Kidney tubule cell (primary cell): ENCODE measurements around the gene OAS1.
A peak's percentile ranks its signal among the peaks of the same experiment; 100 is the strongest.
"Not testable (repeated sequence)": the region's sequence is repeated elsewhere in the genome, so short reads cannot be mapped to it uniquely, and the experiment has no call there.

Source experiments
- DNase-seq: peaks from one replicate; pipeline ENCODE4 v3.0.0-alpha.2; 2018; ENCODE audit warnings: low spot score

Gene OAS1

DNA sequence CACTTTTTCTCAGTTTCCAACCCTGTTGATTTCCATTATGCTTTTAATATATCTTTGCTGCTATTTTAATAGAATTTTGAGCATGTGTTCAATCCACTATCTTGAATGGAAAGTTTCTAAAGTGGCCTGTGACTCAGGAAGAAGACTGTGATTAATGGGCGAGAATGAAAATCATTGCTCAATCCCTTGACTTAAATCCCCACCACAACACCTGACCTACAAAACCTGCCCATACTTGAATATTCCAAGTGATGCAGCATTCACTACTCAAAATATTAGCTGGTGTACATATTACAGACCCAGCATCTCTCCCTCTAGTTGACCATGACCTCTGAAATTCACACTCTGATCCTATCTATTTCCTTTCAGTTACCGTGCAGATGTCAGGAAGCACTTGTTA, 30.2 kb downstream of the OAS1 start:
- no peak for DNase-seq

DNA sequence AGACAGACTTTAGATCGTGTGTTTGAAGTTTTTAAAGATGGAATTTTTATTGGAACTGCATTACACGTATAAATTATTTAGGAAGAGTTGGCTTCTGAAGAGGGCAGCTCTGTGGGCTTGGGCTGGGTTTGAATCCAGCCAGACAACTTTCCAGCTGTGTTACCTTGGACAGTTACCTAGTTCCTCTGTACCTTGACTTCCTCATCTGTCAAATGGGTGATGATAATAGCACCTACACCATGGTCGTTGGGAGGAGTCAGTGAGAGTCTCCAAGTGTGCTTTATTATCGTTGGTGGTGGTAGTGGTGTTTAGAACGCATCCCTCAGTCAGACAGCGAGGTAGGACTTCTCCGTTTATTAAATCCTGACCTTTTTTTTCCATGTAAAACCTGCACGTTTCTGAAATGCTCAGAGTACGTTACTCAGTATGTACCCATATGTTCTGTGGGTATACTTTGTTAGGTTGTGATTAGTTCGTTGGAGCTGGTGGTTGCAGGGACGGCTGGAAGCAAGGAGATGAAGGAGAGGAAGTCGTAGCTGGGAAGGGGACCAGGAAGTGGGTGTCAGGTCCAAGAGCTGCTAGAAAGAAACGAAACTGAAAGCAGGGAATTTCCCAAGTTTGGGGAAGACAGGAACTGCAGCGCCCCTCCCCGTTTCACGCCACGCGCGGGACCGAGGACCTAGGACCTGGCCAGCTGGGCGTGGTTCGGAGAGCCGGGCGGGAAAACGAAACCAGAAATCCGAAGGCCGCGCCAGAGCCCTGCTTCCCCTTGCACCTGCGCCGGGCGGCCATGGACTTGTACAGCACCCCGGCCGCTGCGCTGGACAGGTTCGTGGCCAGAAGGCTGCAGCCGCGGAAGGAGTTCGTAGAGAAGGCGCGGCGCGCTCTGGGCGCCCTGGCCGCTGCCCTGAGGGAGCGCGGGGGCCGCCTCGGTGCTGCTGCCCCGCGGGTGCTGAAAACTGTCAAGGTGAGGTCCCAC, 31.3 kb downstream of the OAS1 start, which contains the start of gene OAS3:
OAS3 (plus strand) TSS at position 734 of the 979 bp plus-strand sequence; CDS start at position 791, 57 bp downstream.
- DNase-seq = peak; percentile 90

DNA sequence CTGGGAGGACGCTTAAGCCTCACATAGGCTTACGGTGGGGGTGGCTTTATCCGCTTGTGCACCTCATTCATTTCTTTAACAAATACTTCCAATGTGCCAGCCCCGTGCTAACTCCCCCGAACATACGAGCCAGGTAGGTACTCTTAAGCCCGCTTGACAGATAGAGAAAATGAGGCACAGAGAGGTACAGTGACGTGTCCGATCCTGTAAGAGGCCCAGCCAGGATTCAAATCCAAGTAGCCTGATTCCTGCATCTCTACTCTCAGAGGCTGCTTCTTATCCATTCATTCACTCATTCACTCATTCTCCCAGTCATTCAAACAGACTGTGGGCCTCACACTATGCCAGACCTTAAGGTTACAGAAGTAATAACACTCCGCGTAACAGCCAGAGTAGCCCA, 32.0 kb downstream of the OAS1 start:
- DNase-seq = peak; percentile 20

DNA sequence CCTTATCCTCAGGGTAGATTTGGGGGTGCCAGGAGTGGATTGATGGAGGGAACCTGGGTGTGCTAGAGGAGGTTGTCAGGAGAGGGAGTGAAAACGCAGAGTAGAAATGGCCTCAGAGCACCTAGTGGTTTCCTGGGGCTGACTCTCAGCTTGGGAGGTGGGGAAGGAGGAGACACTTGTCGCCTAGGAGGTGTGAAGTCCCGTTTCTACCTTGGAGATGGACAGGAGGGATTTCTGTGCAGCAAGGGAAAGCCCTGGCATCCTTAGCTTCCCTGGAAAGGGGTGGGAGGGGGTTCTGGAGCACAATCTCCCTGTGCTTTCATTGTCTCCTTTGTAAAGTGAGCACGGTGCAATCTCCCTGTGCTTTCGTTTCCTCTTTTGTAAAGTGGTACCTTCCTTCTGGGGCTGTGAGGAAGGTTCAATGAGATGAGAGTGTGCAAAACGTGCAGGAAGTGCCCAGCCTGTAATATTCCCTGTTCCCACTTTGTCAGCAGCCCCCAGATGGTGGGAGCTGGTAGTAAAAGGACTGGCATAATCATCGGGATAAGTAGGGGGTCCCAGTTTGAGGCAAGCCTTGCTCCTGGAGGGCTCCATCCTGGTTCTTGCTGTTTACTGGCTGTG, 33.1 kb downstream of the OAS1 start:
- no peak for DNase-seq

DNA sequence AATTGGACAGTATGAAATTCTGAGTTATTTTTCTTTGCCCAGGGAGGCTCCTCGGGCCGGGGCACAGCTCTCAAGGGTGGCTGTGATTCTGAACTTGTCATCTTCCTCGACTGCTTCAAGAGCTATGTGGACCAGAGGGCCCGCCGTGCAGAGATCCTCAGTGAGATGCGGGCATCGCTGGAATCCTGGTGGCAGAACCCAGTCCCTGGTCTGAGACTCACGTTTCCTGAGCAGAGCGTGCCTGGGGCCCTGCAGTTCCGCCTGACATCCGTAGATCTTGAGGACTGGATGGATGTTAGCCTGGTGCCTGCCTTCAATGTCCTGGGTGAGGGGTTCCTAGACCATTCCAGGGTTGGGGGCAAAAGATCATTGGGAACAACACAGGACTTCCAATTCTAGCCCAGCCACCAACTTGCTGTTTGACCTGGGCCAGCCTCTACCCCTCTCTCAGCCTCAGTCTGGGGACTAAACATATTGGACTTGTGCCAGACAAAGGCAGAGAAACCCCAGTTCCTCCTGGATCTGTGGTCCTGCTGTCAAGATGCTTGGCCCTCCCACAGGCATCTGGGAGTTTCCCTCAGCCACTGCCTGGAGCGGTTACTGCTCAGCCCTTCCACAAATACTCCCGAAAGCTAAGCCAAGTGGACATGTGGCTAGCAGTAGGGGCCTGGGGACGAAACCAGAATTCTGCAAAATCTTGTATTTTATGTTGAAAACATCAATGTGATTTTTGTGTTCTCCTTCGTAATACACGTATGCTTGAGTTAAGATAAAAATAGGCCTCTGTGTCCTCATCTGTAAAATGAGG, 35.0 kb downstream of the OAS1 start:
- DNase-seq = no peak

DNA sequence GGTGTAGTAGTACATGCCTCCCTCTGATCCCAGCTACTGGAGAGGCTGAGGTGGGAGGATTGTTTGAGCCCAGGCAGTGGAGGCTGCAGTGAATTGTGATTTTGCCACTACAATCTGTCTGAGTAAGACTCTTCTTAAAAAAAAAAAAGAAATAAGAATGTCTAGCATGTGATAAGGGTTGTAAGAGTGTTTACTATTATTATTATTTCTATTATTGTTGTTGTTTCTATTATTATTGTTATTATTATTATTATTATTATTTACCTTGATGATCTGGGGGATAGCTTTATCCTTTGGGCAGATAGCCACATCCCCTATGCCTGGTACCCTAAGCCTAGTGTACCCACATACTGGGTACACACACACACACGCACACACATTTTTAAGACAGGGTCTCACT, 35.8 kb downstream of the OAS1 start:
- DNase-seq = no peak

DNA sequence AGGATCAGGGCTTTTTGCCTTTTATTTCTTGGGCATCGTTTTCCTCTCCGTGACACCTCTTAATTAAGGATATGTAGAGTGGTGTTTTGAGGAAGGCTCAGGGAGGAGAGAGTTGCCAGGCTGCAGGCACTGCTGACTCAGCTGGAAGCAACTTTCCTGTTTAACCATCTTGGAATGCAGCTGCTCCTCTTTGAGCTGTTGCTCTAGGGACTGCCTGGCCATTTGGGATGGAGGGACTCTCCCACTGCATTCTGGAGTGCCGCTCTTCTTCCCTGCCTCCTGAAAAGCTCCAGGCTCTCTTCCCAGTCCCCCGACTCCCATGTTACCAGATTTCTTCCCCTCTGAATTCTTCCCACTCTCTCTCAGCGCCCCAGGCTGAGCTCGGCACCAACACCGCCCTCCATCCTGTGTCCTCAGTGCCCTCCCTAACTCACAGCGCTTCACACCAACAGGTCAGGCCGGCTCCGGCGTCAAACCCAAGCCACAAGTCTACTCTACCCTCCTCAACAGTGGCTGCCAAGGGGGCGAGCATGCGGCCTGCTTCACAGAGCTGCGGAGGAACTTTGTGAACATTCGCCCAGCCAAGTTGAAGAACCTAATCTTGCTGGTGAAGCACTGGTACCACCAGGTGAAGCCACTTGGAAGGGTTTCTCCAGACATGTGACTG, 37.4 kb downstream of the OAS1 start:
- DNase-seq = no peak

DNA sequence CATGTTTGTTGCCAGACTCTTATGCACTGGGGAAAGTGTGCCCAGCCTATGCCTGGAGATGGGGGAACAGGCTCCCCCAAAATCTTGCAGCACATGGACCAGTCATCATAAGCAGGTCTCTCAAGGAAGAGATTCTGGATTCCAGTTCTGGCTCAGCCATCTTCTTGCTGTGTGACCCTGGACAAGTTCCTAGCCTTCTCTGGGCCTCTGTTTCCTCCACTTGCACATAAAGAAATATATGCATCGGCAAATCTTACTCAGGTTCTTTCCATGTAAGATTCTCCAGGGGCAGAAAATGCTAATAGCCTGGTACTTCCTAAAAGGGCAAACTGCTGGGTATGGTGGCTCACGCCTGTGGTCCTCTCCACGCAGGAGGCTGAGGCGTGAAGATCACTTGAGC, 38.8 kb downstream of the OAS1 start:
- DNase-seq = no peak

DNA sequence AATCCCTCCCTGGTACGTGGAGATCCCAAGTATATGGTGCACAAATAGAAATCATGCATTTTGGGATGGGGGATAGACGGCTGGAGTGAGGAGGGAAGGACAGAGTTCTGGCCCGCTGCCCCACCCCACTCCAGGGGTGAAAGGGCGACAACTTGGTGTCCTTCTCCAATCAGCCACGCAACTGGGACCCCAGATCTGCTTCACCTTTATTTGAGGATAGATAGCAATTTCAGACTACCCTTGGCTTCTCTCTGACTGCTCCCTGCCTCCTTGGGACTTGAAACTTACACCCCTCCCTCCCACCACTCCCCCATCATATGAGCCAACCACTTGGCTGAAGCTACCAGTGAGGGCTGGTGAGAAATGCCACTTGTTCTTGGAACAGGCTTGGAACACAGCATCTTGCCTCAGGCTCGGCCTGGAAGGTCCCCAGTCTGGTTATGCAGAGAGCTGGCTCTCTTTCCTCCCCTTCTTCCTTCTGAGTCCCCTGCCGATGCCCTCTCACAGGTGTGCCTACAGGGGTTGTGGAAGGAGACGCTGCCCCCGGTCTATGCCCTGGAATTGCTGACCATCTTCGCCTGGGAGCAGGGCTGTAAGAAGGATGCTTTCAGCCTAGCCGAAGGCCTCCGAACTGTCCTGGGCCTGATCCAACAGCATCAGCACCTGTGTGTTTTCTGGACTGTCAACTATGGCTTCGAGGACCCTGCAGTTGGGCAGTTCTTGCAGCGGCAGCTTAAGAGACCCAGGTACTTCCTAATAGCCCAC, 39.7 kb downstream of the OAS1 start:
- DNase-seq = no peak

DNA sequence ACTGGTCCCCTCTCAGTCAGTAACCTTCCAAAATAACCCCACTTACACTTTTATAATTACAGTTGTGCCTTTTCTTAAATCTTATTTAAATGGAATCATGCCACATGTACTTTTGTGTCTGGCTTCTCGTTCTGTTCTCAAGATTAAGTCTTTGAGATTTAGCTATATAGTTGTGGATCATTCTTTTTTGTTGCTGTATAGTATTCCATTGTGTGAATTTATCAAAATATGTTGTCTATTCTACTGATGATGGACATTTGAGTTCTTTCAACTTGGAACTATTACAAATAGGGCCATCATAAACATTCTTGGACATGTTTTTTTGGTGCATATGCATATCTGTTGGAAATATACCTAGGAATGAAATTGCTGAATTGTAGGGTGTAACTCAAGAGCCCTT, 40.6 kb downstream of the OAS1 start:
- DNase-seq = no peak

DNA sequence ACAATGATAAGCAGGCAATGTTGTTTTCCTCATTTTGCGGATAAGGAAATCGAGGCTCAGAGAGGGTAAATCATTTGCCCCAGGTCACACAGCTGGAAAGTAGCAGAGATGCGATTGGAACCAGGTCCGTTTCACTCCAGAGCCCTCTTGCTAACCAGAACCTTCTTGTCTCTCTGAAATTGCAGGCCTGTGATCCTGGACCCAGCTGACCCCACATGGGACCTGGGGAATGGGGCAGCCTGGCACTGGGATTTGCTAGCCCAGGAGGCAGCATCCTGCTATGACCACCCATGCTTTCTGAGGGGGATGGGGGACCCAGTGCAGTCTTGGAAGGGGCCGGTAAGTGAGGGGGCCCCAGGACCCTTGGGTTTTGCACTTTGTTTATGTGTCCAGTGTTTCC, 41.0 kb downstream of the OAS1 start:
- no peak for DNase-seq

DNA sequence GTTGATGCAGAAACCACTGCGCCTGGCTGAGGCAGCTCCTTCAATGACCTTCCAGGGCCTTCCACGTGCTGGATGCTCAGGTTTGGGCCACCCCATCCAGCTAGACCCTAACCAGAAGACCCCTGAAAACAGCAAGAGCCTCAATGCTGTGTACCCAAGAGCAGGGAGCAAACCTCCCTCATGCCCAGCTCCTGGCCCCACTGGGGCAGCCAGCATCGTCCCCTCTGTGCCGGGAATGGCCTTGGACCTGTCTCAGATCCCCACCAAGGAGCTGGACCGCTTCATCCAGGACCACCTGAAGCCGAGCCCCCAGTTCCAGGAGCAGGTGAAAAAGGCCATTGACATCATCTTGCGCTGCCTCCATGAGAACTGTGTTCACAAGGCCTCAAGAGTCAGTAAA, 42.0 kb downstream of the OAS1 start:
- DNase-seq = no peak

DNA sequence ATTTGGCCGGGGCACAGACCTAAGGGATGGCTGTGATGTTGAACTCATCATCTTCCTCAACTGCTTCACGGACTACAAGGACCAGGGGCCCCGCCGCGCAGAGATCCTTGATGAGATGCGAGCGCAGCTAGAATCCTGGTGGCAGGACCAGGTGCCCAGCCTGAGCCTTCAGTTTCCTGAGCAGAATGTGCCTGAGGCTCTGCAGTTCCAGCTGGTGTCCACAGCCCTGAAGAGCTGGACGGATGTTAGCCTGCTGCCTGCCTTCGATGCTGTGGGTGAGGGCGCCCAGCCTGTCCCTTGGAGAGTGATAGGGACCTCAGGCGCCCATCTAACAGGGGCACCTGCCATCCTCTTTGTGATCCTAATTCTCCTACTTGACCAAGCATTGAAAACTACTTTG, 43.9 kb downstream of the OAS1 start:
- no peak for DNase-seq

DNA sequence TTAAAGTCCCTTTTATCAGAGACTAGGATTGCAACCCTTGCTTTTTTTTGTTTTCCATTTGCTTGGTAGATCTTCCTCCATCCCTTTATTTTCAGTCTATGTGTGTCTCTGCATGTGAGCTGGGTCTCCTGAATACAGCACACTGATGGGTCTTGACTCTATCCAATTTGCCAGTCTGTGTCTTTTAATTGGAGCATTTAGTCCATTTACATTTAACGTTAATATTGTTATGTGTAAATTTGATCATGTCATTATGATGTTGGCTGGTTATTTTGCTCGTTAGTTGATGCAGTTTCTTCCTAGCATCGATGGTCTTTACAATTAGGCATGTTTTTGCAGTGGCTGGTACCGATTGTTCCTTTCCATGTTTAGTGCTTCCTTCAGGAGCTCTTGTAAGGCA, 50.4 kb downstream of the OAS1 start:
- DNase-seq = not testable (repeated sequence)

DNA sequence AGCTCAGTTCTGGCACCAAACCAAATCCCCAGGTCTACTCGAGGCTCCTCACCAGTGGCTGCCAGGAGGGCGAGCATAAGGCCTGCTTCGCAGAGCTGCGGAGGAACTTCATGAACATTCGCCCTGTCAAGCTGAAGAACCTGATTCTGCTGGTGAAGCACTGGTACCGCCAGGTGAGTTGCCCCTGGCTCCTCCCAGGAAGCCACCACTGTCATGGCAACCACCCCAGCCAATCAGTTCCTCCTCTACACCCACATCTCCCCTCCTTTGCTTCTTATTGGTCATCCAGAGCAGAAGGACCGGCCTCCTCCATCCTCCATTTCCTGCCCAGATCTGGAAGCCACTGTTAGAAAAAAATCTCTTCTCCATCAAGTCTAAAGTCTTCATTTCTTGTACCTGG, 54.3 kb downstream of the OAS1 start:
- DNase-seq = no peak

DNA sequence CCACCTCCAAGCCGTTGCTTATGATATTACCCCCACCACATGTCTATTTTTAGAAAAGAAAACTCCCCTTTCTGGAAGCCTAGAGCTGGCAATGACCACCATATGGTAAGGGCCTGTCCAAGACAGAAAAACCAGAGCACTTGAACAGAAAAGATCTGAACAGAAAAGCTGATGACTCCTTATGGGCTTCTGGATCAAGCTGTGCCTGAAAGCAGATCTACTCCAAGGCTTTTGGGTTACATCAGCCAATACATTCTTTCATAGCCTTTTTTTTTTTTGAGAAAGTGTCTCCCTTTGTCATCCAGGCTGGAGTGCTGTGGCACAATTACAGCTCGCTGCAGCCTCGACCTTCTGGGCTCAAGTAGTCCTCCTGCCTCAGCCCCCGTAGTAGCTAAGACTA, 54.8 kb downstream of the OAS1 start:
- no peak for DNase-seq

DNA sequence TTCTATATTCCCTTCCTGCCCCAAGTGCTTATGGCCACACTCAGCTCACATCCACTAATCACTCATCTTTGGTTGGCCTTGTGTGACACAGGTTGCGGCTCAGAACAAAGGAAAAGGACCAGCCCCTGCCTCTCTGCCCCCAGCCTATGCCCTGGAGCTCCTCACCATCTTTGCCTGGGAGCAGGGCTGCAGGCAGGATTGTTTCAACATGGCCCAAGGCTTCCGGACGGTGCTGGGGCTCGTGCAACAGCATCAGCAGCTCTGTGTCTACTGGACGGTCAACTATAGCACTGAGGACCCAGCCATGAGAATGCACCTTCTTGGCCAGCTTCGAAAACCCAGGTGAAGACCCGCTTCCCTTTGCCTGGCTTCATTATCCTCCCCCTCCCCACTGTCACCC, 55.8 kb downstream of the OAS1 start:
- no peak for DNase-seq

DNA sequence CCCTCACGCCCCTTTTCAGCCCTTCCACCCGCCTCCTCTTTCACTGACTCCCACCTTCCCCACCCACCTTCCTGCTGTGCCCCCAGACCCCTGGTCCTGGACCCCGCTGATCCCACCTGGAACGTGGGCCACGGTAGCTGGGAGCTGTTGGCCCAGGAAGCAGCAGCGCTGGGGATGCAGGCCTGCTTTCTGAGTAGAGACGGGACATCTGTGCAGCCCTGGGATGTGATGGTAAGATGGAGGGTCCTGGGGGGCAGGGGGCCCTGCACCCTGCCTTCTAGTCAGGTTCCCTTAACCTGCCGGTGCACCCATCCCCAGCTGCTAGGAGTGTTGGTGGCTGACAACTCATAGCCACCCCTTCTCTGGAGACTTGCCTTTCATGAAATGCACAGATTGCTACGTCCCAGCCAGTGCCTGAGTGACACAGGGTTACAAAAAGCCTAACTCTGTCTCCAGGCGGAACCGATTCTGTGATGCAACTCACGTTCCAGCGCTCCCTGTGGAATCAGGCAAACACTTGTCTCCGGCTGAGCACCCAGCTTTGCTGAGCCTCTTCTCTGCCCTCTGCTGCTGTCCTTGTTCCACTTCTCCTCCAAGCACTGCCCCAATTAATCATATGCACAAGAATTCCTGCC, 56.6 kb downstream of the OAS1 start:
- no peak for DNase-seq

DNA sequence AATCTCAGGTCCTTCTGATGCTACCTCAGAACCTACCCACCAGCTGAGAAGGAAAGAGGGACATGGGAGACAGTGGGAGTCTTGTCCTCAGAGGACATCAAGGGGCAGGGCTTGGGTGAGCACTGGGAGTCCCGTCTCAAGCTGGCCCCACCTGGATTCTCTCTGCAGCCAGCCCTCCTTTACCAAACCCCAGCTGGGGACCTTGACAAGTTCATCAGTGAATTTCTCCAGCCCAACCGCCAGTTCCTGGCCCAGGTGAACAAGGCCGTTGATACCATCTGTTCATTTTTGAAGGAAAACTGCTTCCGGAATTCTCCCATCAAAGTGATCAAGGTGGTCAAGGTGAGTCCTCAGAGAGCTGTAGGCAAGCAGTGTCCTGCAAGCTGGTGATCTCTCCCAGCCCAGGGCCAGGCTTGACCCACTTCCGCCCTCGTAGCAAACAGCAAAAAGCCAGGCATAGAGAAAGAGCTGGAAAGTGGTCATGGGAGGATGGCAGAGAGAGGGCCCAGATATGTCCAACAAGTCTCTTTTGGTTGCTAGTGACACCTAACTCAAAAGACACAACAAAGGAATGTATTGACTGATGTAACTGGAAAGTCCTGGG, 57.4 kb downstream of the OAS1 start:
- no peak for DNase-seq

DNA sequence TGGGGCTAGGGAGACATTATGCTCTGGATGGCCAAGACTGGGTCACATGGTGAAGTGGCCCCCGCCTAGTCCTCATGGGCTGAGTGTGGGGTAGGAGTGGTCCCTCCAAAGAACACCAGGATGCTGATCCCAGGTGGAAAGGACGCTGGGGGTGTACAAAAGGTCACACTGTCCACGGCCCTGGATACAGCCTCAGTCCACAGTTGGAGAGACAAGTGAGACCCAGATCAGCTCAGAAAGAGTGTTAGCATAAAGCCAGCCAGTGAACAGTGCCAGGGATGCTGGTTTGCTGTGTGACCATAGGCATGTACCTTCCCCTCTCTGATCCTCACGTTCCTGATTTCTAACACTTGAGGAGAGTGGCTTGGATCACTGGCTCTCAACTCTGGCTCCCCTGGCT, 58.2 kb downstream of the OAS1 start:
- no peak for DNase-seq
